ENCODE results near the gene MTRR.

The MTRR gene

DNA sequence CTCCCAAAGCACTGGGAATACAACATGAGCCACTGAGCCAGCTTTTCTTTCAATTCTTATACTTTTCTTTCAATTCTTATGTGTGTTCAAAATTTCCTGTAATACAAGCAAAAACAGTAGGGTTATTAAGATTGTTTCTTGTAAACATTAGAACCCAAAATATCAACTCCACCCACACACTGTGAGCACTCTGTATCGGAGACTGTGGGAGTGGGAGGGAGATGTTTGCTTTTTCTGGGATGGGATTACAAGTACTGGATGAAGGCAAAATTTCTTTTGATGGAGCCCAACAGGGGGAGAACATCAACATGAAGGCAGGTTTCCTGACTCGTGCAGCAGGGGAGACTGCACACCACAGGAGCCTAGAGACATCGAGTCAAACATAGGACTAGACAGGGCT lies 13.3 kb upstream of the MTRR start:
- no peak for DNase-seq (ENCODE audit: low read depth)
- no peak for TF ChIP-seq CTCF (IDR thresholded peaks at IDR 0.05; ENCODE audit: low read depth, low read length, missing control alignments)
- H3K4me3 ChIP-seq (ENCODE audit: low read depth, low read length), result no peak overlapping the region

GRCh38 chr5:7856855-7857254 lies 12.1 kb upstream of the MTRR start:
- no peak overlapping the region for H3K4me3 ChIP-seq (ENCODE audit: low read depth, low read length)
- TF ChIP-seq CTCF (IDR thresholded peaks at IDR 0.05; ENCODE audit: low read depth, low read length, missing control alignments), result peak; percentile 63
- DNase-seq (ENCODE audit: low read depth), result no peak

DNA sequence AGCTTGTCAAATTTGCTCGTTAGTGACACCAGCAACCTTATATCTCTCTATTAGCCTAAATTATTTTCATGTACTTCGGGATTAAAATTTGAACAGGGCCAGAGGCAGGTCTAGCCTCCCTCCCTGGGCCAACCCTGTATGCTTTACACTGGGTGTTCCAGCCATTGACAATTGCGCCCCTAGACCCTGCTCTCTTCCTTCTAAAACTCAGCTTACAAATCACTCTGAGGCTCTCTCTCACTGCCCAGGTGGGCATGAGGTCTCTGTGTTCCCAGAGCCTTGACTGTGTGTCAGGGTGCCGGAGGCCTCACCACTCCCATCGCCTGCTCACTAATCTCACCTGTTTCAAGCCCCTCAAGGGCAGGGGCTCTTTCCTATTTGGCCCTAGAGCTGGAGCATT lies 11.6 kb upstream of the MTRR start:
- no peak for DNase-seq (ENCODE audit: low read depth)
- no peak for TF ChIP-seq CTCF (IDR thresholded peaks at IDR 0.05; ENCODE audit: low read depth, low read length, missing control alignments)
- H3K4me3 ChIP-seq (ENCODE audit: low read depth, low read length), result no peak overlapping the region

DNA sequence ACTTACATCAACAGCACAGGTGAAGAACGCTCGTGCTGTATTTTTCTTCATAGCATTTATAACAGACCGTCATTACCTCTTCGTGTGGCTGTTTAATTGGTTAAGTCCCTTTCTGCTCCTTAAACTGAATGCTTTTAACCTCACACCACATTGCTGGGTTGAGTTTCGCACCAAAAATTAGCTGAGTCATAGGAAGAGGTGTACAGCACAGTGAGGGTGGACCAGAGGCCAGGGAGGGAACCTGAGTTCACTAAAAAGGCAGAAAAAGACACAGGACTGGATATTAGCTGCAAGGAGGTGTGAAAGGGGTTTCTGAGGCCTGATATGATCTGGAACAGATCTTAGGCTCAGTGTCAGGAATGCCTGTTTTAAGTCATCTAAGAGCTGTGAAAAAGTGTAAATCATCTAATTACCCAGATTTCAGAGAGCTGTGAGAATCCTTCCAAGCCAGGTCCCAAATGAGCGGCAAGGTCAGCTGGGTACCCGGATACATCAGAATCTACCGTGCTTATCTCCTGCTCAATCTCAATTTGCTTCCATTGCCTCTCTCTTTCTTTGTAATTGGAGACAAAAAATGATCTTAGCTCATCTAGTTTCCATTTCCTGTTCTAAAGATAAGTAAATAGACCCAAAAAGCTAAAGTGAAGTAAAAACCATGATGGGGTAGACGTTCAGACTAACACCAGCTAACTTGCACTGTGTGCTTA lies 10.9 kb upstream of the MTRR start:
- TF ChIP-seq CTCF (IDR thresholded peaks at IDR 0.05; ENCODE audit: low read depth, low read length, missing control alignments), result no peak
- no peak for DNase-seq (ENCODE audit: low read depth)
- H3K4me3 ChIP-seq (ENCODE audit: low read depth, low read length), result no peak overlapping the region

GRCh38 chr5:7866196-7866595 lies 2.8 kb upstream of the MTRR start:
- H3K4me3 ChIP-seq (ENCODE audit: low read depth, low read length), result no peak overlapping the region
- no peak for DNase-seq (ENCODE audit: low read depth)
- TF ChIP-seq CTCF (IDR thresholded peaks at IDR 0.05; ENCODE audit: low read depth, low read length, missing control alignments), result no peak

DNA sequence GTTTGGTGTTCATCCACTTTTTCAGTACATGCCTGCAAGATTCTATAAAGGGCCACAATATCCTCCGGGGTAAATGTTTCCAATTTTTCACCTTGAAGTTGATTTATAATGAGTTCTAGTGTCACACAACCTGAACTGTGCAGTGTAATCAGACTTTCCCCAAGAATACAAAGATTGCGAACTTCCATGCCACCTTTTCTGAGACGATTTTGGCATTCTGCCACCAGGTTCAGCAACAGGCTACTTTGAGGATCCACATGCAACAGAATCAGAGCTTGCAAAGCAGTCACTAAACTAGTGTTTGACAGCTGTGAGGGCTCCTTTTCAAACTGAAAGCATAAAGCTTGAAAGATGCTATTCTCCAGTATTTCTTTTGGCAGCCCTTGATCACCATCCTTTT lies 1.7 kb upstream of the MTRR start:
- no peak overlapping the region for H3K4me3 ChIP-seq (ENCODE audit: low read depth, low read length)

More for the DNA sequence above, 1.7 kb upstream of the MTRR start:
- no peak for TF ChIP-seq CTCF (IDR thresholded peaks at IDR 0.05; ENCODE audit: low read depth, low read length, missing control alignments)
- DNase-seq (ENCODE audit: low read depth), result no peak

All from GM12864 (cell line).